GM18517 (cell line): ENCODE results near the gene TM9SF1.
A peak's percentile ranks its signal among the peaks of the same experiment; 100 is the strongest.

ENCODE experiments used
- ATAC-seq: cut with Tn5 transposase; IDR thresholded peaks from one replicate; pipeline ENCODE4 v1.9.1; 2021; ENCODE audit warnings: mild to moderate bottlenecking, moderate library complexity; ENCODE audit not compliant: unreplicated experiment

TM9SF1 gene

GRCh38 chr14:24198814-24199524 lies 3.7 kb upstream of the TM9SF1 start:
- ATAC-seq, result no peak

GRCh38 chr14:24197056-24197450 lies 1.8 kb upstream of the TM9SF1 start:
- ATAC-seq, result no peak

GRCh38 chr14:24196071-24197055 lies 1.1 kb upstream of the TM9SF1 start:
- peak; percentile 26 for ATAC-seq

- no peak for ATAC-seq
Observed at GRCh38 chr14:24194873-24195185, 412 bp downstream of the TM9SF1 start.

- ATAC-seq, result no peak
Observed at GRCh38 chr14:24194186-24194872, 912 bp downstream of the TM9SF1 start.

GRCh38 chr14:24192933-24193332 lies 2.3 kb downstream of the TM9SF1 start:
- no peak for ATAC-seq

GRCh38 chr14:24190416-24190815 lies 4.8 kb downstream of the TM9SF1 start:
- no peak for ATAC-seq

- no peak for ATAC-seq
Observed at GRCh38 chr14:24189460-24189859, 5.8 kb downstream of the TM9SF1 start.

- no peak for ATAC-seq
Observed at GRCh38 chr14:24189059-24189375, 6.2 kb downstream of the TM9SF1 start.

GRCh38 chr14:24188251-24189058 lies 6.8 kb downstream of the TM9SF1 start, which contains the start of gene IPO4:
Gene IPO4, minus strand, starts transcription at chr14:24188816. Its CDS starts 29 bp downstream, at chr14:24188787.
- ATAC-seq, result peak; percentile 86

- no peak for ATAC-seq
Observed at GRCh38 chr14:24187539-24187915, 7.7 kb downstream of the TM9SF1 start.

- no peak for ATAC-seq
Observed at GRCh38 chr14:24186831-24187538, 8.3 kb downstream of the TM9SF1 start.

GRCh38 chr14:24185741-24186140 lies 9.5 kb downstream of the TM9SF1 start:
- no peak for ATAC-seq

GRCh38 chr14:24185026-24185425 lies 10.2 kb downstream of the TM9SF1 start:
- ATAC-seq, result no peak

- no peak for ATAC-seq
Observed at GRCh38 chr14:24184104-24184970, 10.9 kb downstream of the TM9SF1 start.

- ATAC-seq, result no peak
Observed at GRCh38 chr14:24183014-24183481, 12.2 kb downstream of the TM9SF1 start.

GRCh38 chr14:24182110-24182882 lies 12.9 kb downstream of the TM9SF1 start:
- ATAC-seq, result no peak

- ATAC-seq, result no peak
Observed at GRCh38 chr14:24181371-24182077, 13.7 kb downstream of the TM9SF1 start.
